Coronary artery (tissue), 2 donors: ENCODE data around the gene GPR37.

Experiments
- DNase-seq: peaks from one replicate; pipeline ENCODE4 v3.0.0-alpha.2; 2017; ENCODE audit warnings: low spot score
- H3K27ac ChIP-seq, 2 donors: fragments of 200-600 bp; sonication (generic); one replicate each; pipeline ENCODE4 v1.5.1; 2016 to 2019
- H3K4me3 ChIP-seq: fragments of 200-600 bp; sonication (generic); 2 replicates; pipeline ENCODE4 v1.5.1; 2016; ENCODE audit warnings: mild to moderate bottlenecking, moderate library complexity
- CTCF ChIP-seq: fragments of 200-600 bp; sonication (generic); IDR thresholded peaks from one replicate; pipeline ENCODE4 v1.5.1; 2019; ENCODE audit warnings: antibody characterized with exemption

Gene GPR37

GRCh38 chr7:124718032-124718766 is 47.4 kb downstream of the GPR37 start:
- Histone ChIP-seq H3K4me3 (no peak overlapping the region), H3K27ac (no peak overlapping the region)
- no peak for DNase-seq
- no peak for TF ChIP-seq CTCF

GRCh38 chr7:124716894-124717293 is 48.7 kb downstream of the GPR37 start:
- no peak overlapping the region for H3K27ac ChIP-seq
- no peak for DNase-seq
- no peak overlapping the region for H3K4me3 ChIP-seq
- TF ChIP-seq CTCF: no peak

- Histone ChIP-seq H3K27ac (no peak overlapping the region), H3K4me3 (no peak overlapping the region)
- DNase-seq: no peak
- TF ChIP-seq CTCF: no peak
Observed at GRCh38 chr7:124713086-124713485, 52.5 kb downstream of the GPR37 start.

- Histone ChIP-seq H3K27ac (no peak overlapping the region), H3K4me3 (no peak overlapping the region)
- DNase-seq: no peak
- TF ChIP-seq CTCF: no peak
Observed at GRCh38 chr7:124712017-124712416, 53.6 kb downstream of the GPR37 start.

- Histone ChIP-seq H3K27ac (no peak overlapping the region), H3K4me3 (no peak overlapping the region)
- TF ChIP-seq CTCF: no peak
- no peak for DNase-seq
Observed at GRCh38 chr7:124702385-124702784, 63.2 kb downstream of the GPR37 start.

- no peak for TF ChIP-seq CTCF
- DNase-seq: no peak
- no peak overlapping the region for H3K27ac ChIP-seq
- H3K4me3 ChIP-seq: no peak overlapping the region
Observed at GRCh38 chr7:124701955-124702354, 63.6 kb downstream of the GPR37 start.

GRCh38 chr7:124700655-124701054 is 64.9 kb downstream of the GPR37 start:
- no peak for TF ChIP-seq CTCF
- H3K27ac ChIP-seq: no peak overlapping the region
- no peak overlapping the region for H3K4me3 ChIP-seq
- no peak for DNase-seq
